OCI-M2 (cell line): ENCODE measurements around the gene OR5H14.
"Not testable (repeated sequence)": the region's sequence is repeated elsewhere in the genome, so short reads cannot be mapped to it uniquely, and the experiment has no call there.

Experiments used
- DNase-seq: peaks from one replicate; lab custom pipeline; 2025; ENCODE audit not compliant: unreplicated experiment; lab: John Stamatoyannopoulos, UW

OR5H14 gene

DNA sequence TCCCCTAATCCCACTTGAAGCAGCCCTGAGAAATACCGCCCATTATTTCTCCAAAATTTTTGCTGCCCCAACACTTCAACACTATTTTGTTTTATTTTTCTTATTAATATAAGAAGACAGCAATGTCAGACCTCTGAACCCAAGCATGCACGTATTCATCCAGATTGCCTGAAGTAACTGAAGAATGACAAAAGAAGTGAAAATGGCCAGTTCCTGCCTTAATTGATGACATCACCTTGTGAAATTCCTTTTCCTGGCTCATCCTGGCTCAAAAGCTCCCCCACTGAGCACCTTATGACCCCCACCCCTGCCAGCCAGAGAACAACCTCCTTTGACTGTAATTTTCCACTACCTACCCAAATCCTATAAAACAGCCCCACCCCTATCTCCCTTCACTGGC is 49.0 kb downstream of the OR5H14 start:
- DNase-seq, result not testable (repeated sequence)

DNA sequence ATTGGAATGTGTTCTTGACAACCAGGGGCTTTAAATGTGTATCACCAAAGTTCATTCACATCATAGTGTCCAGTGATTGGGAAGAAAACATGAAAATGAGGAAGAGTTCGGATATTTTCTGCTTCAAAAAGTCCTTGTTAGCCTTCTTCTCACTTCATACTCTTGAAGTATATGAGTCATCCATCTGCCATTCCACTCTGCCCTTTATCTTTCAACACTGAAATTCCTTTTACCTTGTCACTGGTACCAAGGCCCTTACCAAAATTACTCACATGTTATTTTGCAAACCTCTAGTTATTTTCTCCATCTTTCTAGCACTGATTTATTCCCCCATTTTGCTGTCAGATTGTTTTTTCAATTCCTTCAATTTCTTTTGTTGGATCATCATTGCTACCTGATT is 51.7 kb downstream of the OR5H14 start:
- no peak for DNase-seq
